ENCODE data around the gene HS3ST6.
A peak's percentile ranks its signal among the peaks of the same experiment; 100 is the strongest.
"Not testable (repeated sequence)": the region's sequence is repeated elsewhere in the genome, so short reads cannot be mapped to it uniquely, and the experiment has no call there.

HS3ST6 gene

GRCh38 chr16:1906055-1906845, 12.0 kb downstream of the HS3ST6 start:
- DNase-seq = no peak

- no peak for DNase-seq
Observed at GRCh38 chr16:1903845-1904840, 14.1 kb downstream of the HS3ST6 start.

- DNase-seq = no peak
Observed at GRCh38 chr16:1903220-1903574, 15.0 kb downstream of the HS3ST6 start.

GRCh38 chr16:1902547-1903219, 15.5 kb downstream of the HS3ST6 start:
- DNase-seq = no peak

- no peak for DNase-seq
Observed at GRCh38 chr16:1900452-1900774, 17.8 kb downstream of the HS3ST6 start.

- DNase-seq = no peak
Observed at GRCh38 chr16:1899641-1900451, 18.4 kb downstream of the HS3ST6 start.

- not testable (repeated sequence) for DNase-seq
Observed at GRCh38 chr16:1897692-1898091, 20.5 kb downstream of the HS3ST6 start.

GRCh38 chr16:1895949-1896675, 22.1 kb downstream of the HS3ST6 start:
- no peak for DNase-seq

GRCh38 chr16:1895068-1895467, 23.1 kb downstream of the HS3ST6 start:
- no peak for DNase-seq

- DNase-seq = no peak
Observed at GRCh38 chr16:1890708-1891050, 27.5 kb downstream of the HS3ST6 start.

- no peak for DNase-seq
Observed at GRCh38 chr16:1890024-1890707, 28.0 kb downstream of the HS3ST6 start.

GRCh38 chr16:1887711-1888354, 30.4 kb downstream of the HS3ST6 start:
- DNase-seq = no peak

GRCh38 chr16:1884889-1885288, 33.3 kb downstream of the HS3ST6 start:
- no peak for DNase-seq

GRCh38 chr16:1884155-1884760, 34.0 kb downstream of the HS3ST6 start:
- peak; percentile 8 for DNase-seq

- DNase-seq = not testable (repeated sequence)
Observed at GRCh38 chr16:1881172-1881571, 37.0 kb downstream of the HS3ST6 start.

- no peak for DNase-seq
Observed at GRCh38 chr16:1879477-1879876, 38.7 kb downstream of the HS3ST6 start.

- no peak for DNase-seq
Observed at GRCh38 chr16:1878256-1878655, 40.0 kb downstream of the HS3ST6 start.

- DNase-seq = no peak
Observed at GRCh38 chr16:1877804-1878203, 40.4 kb downstream of the HS3ST6 start.

GRCh38 chr16:1877089-1877488, 41.1 kb downstream of the HS3ST6 start:
- no peak for DNase-seq

GRCh38 chr16:1876468-1876867, 41.7 kb downstream of the HS3ST6 start:
- DNase-seq = no peak

Data from CD4-positive, alpha-beta T cell treated with Interleukin-17A for 1 hour (primary cell).